Measurements from ENCODE around the gene ASTL. TPM values are rescaled to one million over a fixed set of nuclear protein-coding genes. Genes with fewer than 3 reads are reported as not detected.

Gene ASTL
- total and polyA plus RNA-seq, 9 of the 15 experiments (the other 6 are each of a cell fraction or from before 2014, with no cell fraction given) = not detected

GRCh38 chr2:96111257-96111640, 27.1 kb downstream of the ASTL start:
- ATAC-seq (no peak), FAIRE-seq (no peak), DNase-seq (ENCODE audit: extremely low read depth in 1 of 4, low spot score in 3 of 4) (no peak)
- ChIA-PET POLR2A (no interaction called here), CTCF (ENCODE audit: low intra/inter-chr PET ratio) (no interaction called here)
- Histone ChIP-seq H3K4me2 (ENCODE audit: insufficient read depth, low read length) (no peak overlapping the region), H3K9ac (ENCODE audit: insufficient read depth in 1 of 2, low read depth in 2 of 2, low read length in 2 of 2) (no peak overlapping the region), H3K27ac (ENCODE audit: extremely low read depth, low read depth, low read length) (no peak overlapping the region), H4K20me1 (replicated peaks; ENCODE audit: control insufficient read depth, insufficient read depth, low read length) (no peaks in the 10 kb centered on the region), H2AFZ (ENCODE audit: low read depth, low read length) (no peak overlapping the region), H3K9me1 (ENCODE audit: control insufficient read depth, insufficient read depth, low read length) (no peaks in the 10 kb centered on the region), H3K79me2 (ENCODE audit: control insufficient read depth, insufficient read depth, low read length) (no peaks in the 10 kb centered on the region), H3K4me3 (no peak overlapping the region), H3K4me1 (replicated peaks in 1 of 2; ENCODE audit: control insufficient read depth in 2 of 2, insufficient read depth in 2 of 2, low read length in 2 of 2) (peaks cover 0 to 22% of the 10 kb centered on the region in 2 experiments; a peak in 3 of 5 replicates), H3K27me3 (ENCODE audit: control insufficient read depth in 2 of 2, insufficient read depth in 2 of 2, low read length in 2 of 2) (peaks cover 0 to 75% of the 10 kb centered on the region in 2 experiments; a peak in 3 of 5 replicates), H3K36me3 (ENCODE audit: control insufficient read depth, insufficient read depth, low read length) (no peaks in the 10 kb centered on the region), H3K9me3 (replicated peaks; ENCODE audit: control insufficient read depth, insufficient read depth, low read depth, low read length) (no peaks in the 10 kb centered on the region)
- intact Hi-C loops (cut with micrococcal nuclease) = no loop called here
- 0% methylated on average over 4 of the region's 4 CpGs for WGBS (ENCODE audit: insufficient coverage, low coverage, missing lambda C conversion rate)
- TF ChIP-seq ZNF699 (CRISPR knock-in tag; IDR thresholded peaks at IDR 0.05; ENCODE audit: insufficient replicate concordance) (no peak), KLF1 (tag; IDR thresholded peaks at IDR 0.05) (no peak), SIN3A (IDR thresholded peaks at IDR 0.05; ENCODE audit: borderline replicate concordance in 2 of 2, control insufficient read depth in 1 of 2, low read depth in 2 of 2, low read length in 2 of 2) (no peak), POLR2H (tag; IDR thresholded peaks at IDR 0.05; ENCODE audit: low read depth) (no peak), ZNF449 (CRISPR knock-in tag; IDR thresholded peaks at IDR 0.05) (no peak), MAFF (IDR thresholded peaks at IDR 0.05; ENCODE audit: low read length) (no peak), NFE2L1 (tag; IDR thresholded peaks at IDR 0.05; ENCODE audit: borderline replicate concordance, low read depth) (no peak)
- no TSS peak for BruUV-seq (replicated peaks)
- in situ Hi-C loops (cut with MboI) = loop anchor here (5.0 kb wide), 1 partner anchor 89 kb away; no protein-coding TSS in a partner anchor
